K562 (cell line): ENCODE data around the gene BATF.

Experiments used
- ATF2 ChIP-seq: sonication (generic); formaldehyde crosslinking; IDR thresholded peaks from 2 replicates; pipeline ENCODE4 v1.8.1; 2022; ENCODE audit warnings: missing genetic modification reagents
- KAT2B ChIP-seq: IDR thresholded peaks from one replicate; pipeline ENCODE4 v1.6.1; 2012; ENCODE audit warnings: low read depth, mild to moderate bottlenecking, control low read depth, inconsistent platforms, low read length, moderate library complexity
- POLR2A ChIP-seq: fragments of 450-650 bp; conservative IDR thresholded peaks from 2 replicates; pipeline ENCODE4 v1.6.1; 2016

- TF ChIP-seq ATF2 (CRISPR knock-in tag) (no peak), KAT2B (no peak), POLR2A (no peak)
These were observed 3.6 kb upstream of the BATF start for GRCh38 chr14:75518625-75519024.
